ENCODE measurements around the gene MRLN. TPM values are rescaled to one million over a fixed set of nuclear protein-coding genes. Genes with fewer than 3 reads are reported as not detected.

Gene MRLN
- total and polyA plus RNA-seq, 4 donors = 0.35 to 0.98 (median 0.75) TPM; not detected in 1

- WGBS, 2 donors = 59 to 77% methylated on average over 3 of the region's 3 CpGs
- Histone ChIP-seq H3K27ac (ENCODE audit: low read depth in 1 of 2, low read length in 1 of 2) (no peak overlapping the region), H3K4me1 (ENCODE audit: control insufficient read depth in 5 of 5, insufficient read depth in 5 of 5, low read length in 5 of 5) (peaks cover 0 to 17% (median 8%) of the 10 kb centered on the region in 5 donors), H3K4me3 (no peak overlapping the region), H3K27me3 (ENCODE audit: control insufficient read depth in 3 of 3, insufficient read depth in 3 of 3, low read length in 2 of 3) (peaks cover 0 to 4% (median 0%) of the 10 kb centered on the region in 3 donors), H3K9ac (ENCODE audit: insufficient read depth in 1 of 2, low read length in 2 of 2) (no peak overlapping the region), H3K36me3 (ENCODE audit: control insufficient read depth in 4 of 4, insufficient read depth in 4 of 4, low read length in 4 of 4) (no peaks in the 10 kb centered on the region), H3K9me3 (ENCODE audit: control insufficient read depth in 4 of 4, insufficient read depth in 3 of 4, low read length in 3 of 4) (peaks cover 0 to 3% (median 0%) of the 10 kb centered on the region in 4 donors)
- ATAC-seq (ENCODE audit: insufficient read depth, low FRiP score) (no peak), DNase-seq (peak in 2 of 3 donors; percentile 52 to 54)
- no peak for TF ChIP-seq CTCF (IDR thresholded peaks at IDR 0.05; ENCODE audit: control extremely low read depth, extremely low read depth)
Observed at GRCh38 chr10:59711871-59712494, 41.3 kb downstream of the MRLN start.

GRCh38 chr10:59709395-59710125 is 43.7 kb downstream of the MRLN start, which contains the start of gene SLC16A9:
TSS of gene SLC16A9 (minus strand) at chr10:59709850. CDS start at chr10:59684291, 25,559 bp downstream.
- Histone ChIP-seq H3K36me3 (ENCODE audit: control insufficient read depth in 4 of 4, insufficient read depth in 4 of 4, low read length in 4 of 4) (no peaks in the 10 kb centered on the region), H3K27ac (ENCODE audit: low read depth in 1 of 2, low read length in 1 of 2) (no peak within 1 kb of the TSS), H3K4me1 (ENCODE audit: control insufficient read depth in 5 of 5, insufficient read depth in 5 of 5, low read length in 5 of 5) (peaks cover 0 to 25% (median 8%) of the 10 kb centered on the region in 5 donors), H3K9me3 (ENCODE audit: control insufficient read depth in 4 of 4, insufficient read depth in 3 of 4, low read length in 3 of 4) (peaks cover 0 to 3% (median 0%) of the 10 kb centered on the region in 4 donors), H3K27me3 (ENCODE audit: control insufficient read depth in 3 of 3, insufficient read depth in 3 of 3, low read length in 2 of 3) (peaks cover 0 to 4% (median 0%) of the 10 kb centered on the region in 3 donors), H3K4me3 (peak within 1 kb of the TSS; percentile 42), H3K9ac (ENCODE audit: insufficient read depth in 1 of 2, low read length in 2 of 2) (peak within 1 kb of the TSS; percentile 24 to 82)
- DNase-seq (peak; percentile 90 to 94 (median 93)), ATAC-seq (ENCODE audit: insufficient read depth, low FRiP score) (peak; percentile 77)
- WGBS, 2 donors = 0 to 1% methylated on average over 51 to 68 of the region's 68 CpGs
- no peak for TF ChIP-seq CTCF (IDR thresholded peaks at IDR 0.05; ENCODE audit: control extremely low read depth, extremely low read depth)

GRCh38 chr10:59708816-59709394 is 44.4 kb downstream of the MRLN start:
- ATAC-seq (ENCODE audit: insufficient read depth, low FRiP score) (no peak), DNase-seq (peak; percentile 46 to 58 (median 54))
- no peaks in the 10 kb centered on the region for H3K36me3 ChIP-seq (ENCODE audit: control insufficient read depth in 4 of 4, insufficient read depth in 4 of 4, low read length in 4 of 4)
- H3K9me3 ChIP-seq (ENCODE audit: control insufficient read depth in 4 of 4, insufficient read depth in 3 of 4, low read length in 3 of 4) = peaks cover 0 to 3% (median 0%) of the 10 kb centered on the region in 4 donors
- peaks cover 0 to 26% (median 8%) of the 10 kb centered on the region in 5 donors for H3K4me1 ChIP-seq (ENCODE audit: control insufficient read depth in 5 of 5, insufficient read depth in 5 of 5, low read length in 5 of 5)
- no peak for TF ChIP-seq CTCF (IDR thresholded peaks at IDR 0.05; ENCODE audit: control extremely low read depth, extremely low read depth)
- peak overlapping the region; percentile 30 for H3K4me3 ChIP-seq
- H3K27ac ChIP-seq (ENCODE audit: low read depth in 1 of 2, low read length in 1 of 2) = no peak overlapping the region
- peak overlapping the region in 1 of 2 donors; percentile 82 for H3K9ac ChIP-seq (ENCODE audit: insufficient read depth in 1 of 2, low read length in 2 of 2)
- peaks cover 0 to 4% (median 0%) of the 10 kb centered on the region in 3 donors for H3K27me3 ChIP-seq (ENCODE audit: control insufficient read depth in 3 of 3, insufficient read depth in 3 of 3, low read length in 2 of 3)
- 1 to 2% methylated on average over 41 to 42 of the region's 42 CpGs for WGBS, 2 donors
